B cell (primary cell): ENCODE measurements around the gene ZNF808. TPM values are rescaled to one million over a fixed set of nuclear protein-coding genes. Genes with fewer than 3 reads are reported as not detected.
"Not testable (repeated sequence)": the region's sequence is repeated elsewhere in the genome, so short reads cannot be mapped to it uniquely, and the experiment has no call there.

ENCODE experiments used
- ATAC-seq: fragments of 200-7000 bp; cut with Tn5 transposase; one replicate; pipeline ENCODE4 v1.10.0; 2021; ENCODE audit warnings: low read depth, mild to moderate bottlenecking, moderate number of reproducible peaks, moderate library complexity
- CTCF ChIA-PET: fragments of 350-600 bp; sonication (Branson Sonifier 250); formaldehyde crosslinking; loops from one replicate; lab custom pipeline; 2021; ENCODE audit warnings: antibody characterized with exemption, inconsistent platforms; lab: Charles Lee
- POLR2A ChIA-PET: fragments of 350-600 bp; sonication (Branson Sonifier 250); formaldehyde crosslinking; loops from one replicate; lab custom pipeline; 2021; ENCODE audit warnings: antibody characterized with exemption; lab: Charles Lee
- DNase-seq: peaks from one replicate; pipeline ENCODE4 v3.0.0; 2013
- H2AFZ ChIP-seq: 2 replicates; pipeline ENCODE4 v1.6.1; 2012; ENCODE audit warnings: mild to moderate bottlenecking, low read depth, low read length; ENCODE audit not compliant: insufficient read depth, poor library complexity, severe bottlenecking
- H3K27ac ChIP-seq, 2 donors: 1 replicate in 1 of 2; 2 replicates in 1 of 2; pipeline ENCODE4 v1.5.1; 2012 to 2013; ENCODE audit warnings: low read length in 2 of 2, mild to moderate bottlenecking in 2 of 2, moderate library complexity in 1 of 2
- H3K27me3 ChIP-seq, 4 experiments: fragments of 200-600 bp in 1 of 4; sonication (generic) in 1 of 4; replicated peaks in 1 of 4; 1 replicate in 2 of 4; 2 replicates in 2 of 4; pipeline versions ENCODE4 v1.6.1 to v1.7.0; 2013 to 2016; ENCODE audit warnings: low read length in 3 of 4, mild to moderate bottlenecking in 2 of 4, mixed read lengths in 1 of 4, moderate library complexity in 1 of 4; ENCODE audit not compliant: insufficient read depth in 4 of 4, control insufficient read depth in 3 of 4; ENCODE audit errors: control extremely low read depth in 1 of 4
- H3K36me3 ChIP-seq, 2 experiments: replicated peaks in 1 of 2; 1 replicate in 1 of 2; 2 replicates in 1 of 2; pipeline versions ENCODE4 v1.6.1 to v1.7.1; 2013; ENCODE audit warnings: low read length in 1 of 2; ENCODE audit not compliant: insufficient read depth in 2 of 2, control insufficient read depth in 1 of 2; ENCODE audit errors: control extremely low read depth in 1 of 2, extremely low read depth in 1 of 2
- H3K4me1 ChIP-seq, 2 donors: fragments of 200-600 bp in 1 of 2; sonication (generic) in 1 of 2; 1 replicate in 1 of 2; 2 replicates in 1 of 2; pipeline versions ENCODE4 v1.5.1 to v1.6.1; 2013 to 2017; ENCODE audit warnings: low read length in 2 of 2; ENCODE audit not compliant: control insufficient read depth in 2 of 2, insufficient read depth in 2 of 2
- H3K4me2 ChIP-seq: replicated peaks from 2 replicates; pipeline ENCODE3; 2012; ENCODE audit warnings: mild to moderate bottlenecking, low read depth, low read length; ENCODE audit not compliant: poor library complexity, severe bottlenecking
- H3K4me3 ChIP-seq, 5 experiments: fragments of 200-600 bp in 1 of 5; sonication (generic) in 1 of 5; 1 replicate in 3 of 5; 2 replicates in 2 of 5; pipeline versions ENCODE4 v1.5.1 to v1.7.0; 2011 to 2016; ENCODE audit warnings: low read length in 4 of 5, mild to moderate bottlenecking in 4 of 5, low read depth in 2 of 5, control low read depth in 1 of 5, moderate library complexity in 1 of 5; ENCODE audit not compliant: insufficient read depth in 1 of 5; ENCODE audit errors: control extremely low read depth in 1 of 5, extremely low read depth in 1 of 5
- H3K79me2 ChIP-seq: fragments of 200-600 bp; sonication (generic); one replicate; pipeline ENCODE4 v1.6.0; 2016; ENCODE audit warnings: low read length; ENCODE audit not compliant: control insufficient read depth, insufficient read depth
- H3K9ac ChIP-seq: fragments of 200-600 bp; sonication (generic); 2 replicates; pipeline ENCODE4 v1.6.1; 2017; ENCODE audit warnings: mild to moderate bottlenecking, low read length, moderate library complexity
- H3K9me3 ChIP-seq, 3 donors: one replicate each; pipeline versions ENCODE4 v1.6.1 to v1.7.1; 2013; ENCODE audit warnings: low read length in 2 of 3; ENCODE audit not compliant: control insufficient read depth in 2 of 3, insufficient read depth in 1 of 3; ENCODE audit errors: control extremely low read depth in 1 of 3
- H4K20me1 ChIP-seq: 2 replicates; pipeline ENCODE4 v1.6.0; 2012; ENCODE audit warnings: mild to moderate bottlenecking, low read length; ENCODE audit not compliant: insufficient read depth, control insufficient read depth, poor library complexity, severe bottlenecking
- H3K27ac Mint-ChIP-seq: one replicate; pipeline ENCODE4 v1.8.0; 2021; ENCODE audit warnings: mixed read lengths
- H3K27me3 Mint-ChIP-seq: one replicate; pipeline ENCODE4 v1.8.0; 2021; ENCODE audit warnings: mixed read lengths
- H3K4me1 Mint-ChIP-seq: one replicate; pipeline ENCODE4 v1.8.0; 2021; ENCODE audit warnings: mixed read lengths
- H3K4me3 Mint-ChIP-seq: one replicate; pipeline ENCODE4 v1.8.0; 2021; ENCODE audit warnings: mixed read lengths
- H3K9me3 Mint-ChIP-seq: one replicate; pipeline ENCODE4 v1.8.0; 2022; ENCODE audit warnings: mixed read lengths; ENCODE audit not compliant: insufficient read depth
- EZH2 ChIP-seq: IDR thresholded peaks from 2 replicates; pipeline ENCODE4 v1.6.1; 2012; ENCODE audit warnings: borderline replicate concordance, low read depth, mild to moderate bottlenecking, moderate library complexity, low read length; ENCODE audit not compliant: insufficient read depth, poor library complexity, severe bottlenecking
- WGBS: methylation state at CpG from one replicate; pipeline ENCODE4 v1.1.5; 2013; ENCODE audit warnings: missing lambda C conversion rate; ENCODE audit not compliant: insufficient coverage; 5-methylcytosine and 5-hydroxymethylcytosine counted together
- intact Hi-C: fragments of 100-400 bp; cut with micrococcal nuclease; formaldehyde crosslinking; loops from one replicate; pipeline ENCODE4 v1.10.0; 2022
- polyA plus RNA-seq: library from polyadenylated mRNA; depleted of rRNA; stranded (reverse); fragments of >200 nt; gene quantifications from 2 replicates; pipeline ENCODE4 v1.2.3, GENCODE V29; 2012
- total RNA-seq, 2 donors: library from RNA; stranded (reverse); fragments of 120-200 nt in 1 of 2; gene quantifications; 1 replicate in 1 of 2; 2 replicates in 1 of 2; pipeline versions ENCODE4 v1.2.3 to v1.2.4, GENCODE V29; 2013 to 2022
- TF ChIP-seq, protein P1 (sequence below): fragments of 200-600 bp; IDR thresholded peaks from one replicate; pipeline ENCODE4 v1.8.0; 2022; ENCODE audit warnings: antibody characterized with exemption, mild to moderate bottlenecking

Gene ZNF808
- total and polyA plus RNA-seq, 2 donors (not counting 1 experiment from before 2014, with no cell fraction given) = 8.8 to 56.0 TPM

DNA sequence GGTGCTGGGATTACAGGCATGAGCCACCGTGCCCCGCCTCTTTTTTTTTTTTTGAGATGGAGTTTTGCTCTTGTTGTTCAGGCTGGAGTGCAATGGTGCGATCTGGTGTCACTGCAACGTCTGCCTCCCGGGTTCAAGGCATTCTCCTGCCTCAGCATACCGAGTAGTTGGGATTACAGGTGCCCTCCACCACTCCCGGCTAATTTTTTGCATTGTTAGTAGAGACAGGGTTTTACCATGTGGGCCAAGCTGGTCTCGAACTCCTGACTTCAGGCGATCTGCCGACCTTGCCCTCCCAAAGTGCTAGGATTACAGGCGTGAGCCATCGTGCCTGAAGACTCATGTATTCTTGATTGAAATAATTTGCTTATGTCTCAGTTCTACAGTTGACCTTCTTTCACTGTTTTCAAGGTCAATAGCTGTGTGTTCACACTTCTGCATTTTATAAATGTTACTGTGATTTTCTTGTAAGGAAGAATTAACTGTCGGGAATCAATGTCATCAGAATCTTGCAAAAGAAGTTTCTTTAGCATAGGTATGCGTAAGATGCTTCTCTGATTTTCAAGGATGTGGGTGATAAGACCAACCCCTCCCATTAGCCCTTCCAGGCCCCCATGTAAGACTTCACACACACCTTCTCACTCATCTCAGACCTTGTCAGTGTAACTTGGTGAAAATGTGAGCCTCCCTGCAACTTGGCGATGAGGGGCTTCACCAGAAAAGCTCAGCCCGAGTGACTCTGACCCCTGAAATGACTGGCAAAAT, 29.9 kb downstream of the ZNF808 start:
- TF ChIP-seq, protein P1, sequence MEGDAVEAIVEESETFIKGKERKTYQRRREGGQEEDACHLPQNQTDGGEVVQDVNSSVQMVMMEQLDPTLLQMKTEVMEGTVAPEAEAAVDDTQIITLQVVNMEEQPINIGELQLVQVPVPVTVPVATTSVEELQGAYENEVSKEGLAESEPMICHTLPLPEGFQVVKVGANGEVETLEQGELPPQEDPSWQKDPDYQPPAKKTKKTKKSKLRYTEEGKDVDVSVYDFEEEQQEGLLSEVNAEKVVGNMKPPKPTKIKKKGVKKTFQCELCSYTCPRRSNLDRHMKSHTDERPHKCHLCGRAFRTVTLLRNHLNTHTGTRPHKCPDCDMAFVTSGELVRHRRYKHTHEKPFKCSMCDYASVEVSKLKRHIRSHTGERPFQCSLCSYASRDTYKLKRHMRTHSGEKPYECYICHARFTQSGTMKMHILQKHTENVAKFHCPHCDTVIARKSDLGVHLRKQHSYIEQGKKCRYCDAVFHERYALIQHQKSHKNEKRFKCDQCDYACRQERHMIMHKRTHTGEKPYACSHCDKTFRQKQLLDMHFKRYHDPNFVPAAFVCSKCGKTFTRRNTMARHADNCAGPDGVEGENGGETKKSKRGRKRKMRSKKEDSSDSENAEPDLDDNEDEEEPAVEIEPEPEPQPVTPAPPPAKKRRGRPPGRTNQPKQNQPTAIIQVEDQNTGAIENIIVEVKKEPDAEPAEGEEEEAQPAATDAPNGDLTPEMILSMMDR = no peak
- TF ChIP-seq EZH2 = no peak
- DNase-seq (no peak), ATAC-seq (no peak)
- H3K4me1 Mint-ChIP-seq = no peaks in the 10 kb centered on the region
- Histone ChIP-seq H3K4me3 (peak overlapping the region in 1 of 5 experiments; percentile 3), H2AFZ (no peak overlapping the region), H3K27ac (no peak overlapping the region), H4K20me1 (no peaks in the 10 kb centered on the region), H3K4me2 (no peak overlapping the region), H3K36me3 (peaks cover 11 to 37% of the 10 kb centered on the region in 2 experiments), H3K9ac (no peak overlapping the region), H3K9me3 (peaks cover 31 to 76% (median 62%) of the 10 kb centered on the region in 3 donors), H3K27me3 (no peaks in the 10 kb centered on the region), H3K4me1 (no peaks in the 10 kb centered on the region), H3K79me2 (peaks cover 5% of the 10 kb centered on the region)
- H3K27me3 Mint-ChIP-seq = no peaks in the 10 kb centered on the region
- ChIA-PET CTCF (interaction anchor here (0.6 kb wide), 1 partner anchor 15 kb away, joined by 3 read pairs; no protein-coding TSS in a partner anchor), POLR2A (no interaction called here)
- no peak overlapping the region for H3K27ac Mint-ChIP-seq
- WGBS = 100% methylated on average over 8 of the region's 16 CpGs
- peaks cover 28% of the 10 kb centered on the region for H3K9me3 Mint-ChIP-seq
- intact Hi-C loops = no loop called here
- H3K4me3 Mint-ChIP-seq = no peak overlapping the region

DNA sequence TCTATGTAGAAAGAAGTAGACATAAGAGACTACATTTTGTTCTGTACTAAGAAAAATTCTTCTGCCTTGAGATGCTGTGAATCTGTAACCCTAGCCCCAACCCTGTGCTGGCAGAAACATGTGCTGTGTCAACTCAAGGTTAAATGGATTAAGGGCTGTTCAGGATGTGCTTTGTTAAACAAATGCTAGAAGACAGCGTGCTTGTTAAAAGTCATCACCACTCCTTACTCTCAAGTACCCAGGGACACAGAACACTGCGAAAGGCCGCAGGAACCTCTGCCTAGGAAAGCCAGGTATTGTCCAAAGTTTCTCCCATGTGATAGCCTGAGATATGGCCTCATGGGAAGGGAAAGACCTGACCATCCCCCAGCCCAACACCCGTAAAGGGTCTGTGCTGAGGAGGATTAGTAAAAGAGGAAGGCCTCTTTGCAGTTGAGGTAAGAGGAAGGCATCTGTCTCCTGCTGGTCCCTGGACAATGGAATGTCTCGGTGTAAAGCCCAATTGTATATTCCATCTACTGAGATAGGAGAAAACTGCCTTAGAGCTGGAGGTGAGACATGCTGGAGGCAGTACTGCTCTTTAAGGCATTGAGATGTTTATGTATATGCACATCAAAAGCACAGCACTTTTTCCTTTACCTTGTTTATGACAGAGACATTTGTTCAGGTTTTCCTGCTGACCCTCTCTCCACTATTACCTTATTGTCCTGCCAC, 31.4 kb downstream of the ZNF808 start:
- H3K27me3 Mint-ChIP-seq, H3K27ac ChIP-seq, H3K27ac Mint-ChIP-seq, DNase-seq, H3K4me1 Mint-ChIP-seq, H3K4me3 Mint-ChIP-seq, H3K9ac ChIP-seq, H3K4me2 ChIP-seq, H3K4me1 ChIP-seq, POLR2A ChIA-PET, H3K79me2 ChIP-seq, H3K27me3 ChIP-seq, ATAC-seq, H4K20me1 ChIP-seq, intact Hi-C loops, CTCF ChIA-PET, H3K4me3 ChIP-seq, H2AFZ ChIP-seq: not testable (repeated sequence)
- WGBS = 100% methylated on average over 1 of the region's 5 CpGs
- H3K9me3 Mint-ChIP-seq = peaks cover 24% of the 10 kb centered on the region
- Histone ChIP-seq H3K9me3 (peaks cover 22 to 79% (median 76%) of the 10 kb centered on the region in 3 donors), H3K36me3 (peaks cover 9 to 25% of the 10 kb centered on the region in 2 experiments)

DNA sequence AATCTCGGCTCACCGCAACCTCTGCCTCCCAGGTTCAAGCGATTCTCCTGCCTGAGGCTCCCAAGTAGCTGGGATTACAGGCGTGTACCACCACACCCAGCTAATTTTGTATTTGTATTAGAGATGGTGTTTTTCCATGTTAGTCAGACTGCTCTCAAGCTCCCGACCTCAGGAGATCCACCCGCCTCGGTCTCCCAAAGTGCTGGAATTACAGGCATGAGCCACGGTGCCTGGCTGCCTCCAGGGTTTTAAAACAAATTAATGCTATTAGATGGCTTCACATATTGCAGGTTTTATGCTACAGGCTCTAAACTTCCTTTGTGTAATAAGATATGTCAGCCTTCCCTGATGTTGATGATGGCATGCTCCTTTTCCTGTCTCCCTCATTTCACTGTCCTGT, 34.1 kb downstream of the ZNF808 start:
- H3K4me1 ChIP-seq, DNase-seq, H3K4me2 ChIP-seq, CTCF ChIA-PET, H3K4me3 ChIP-seq, H3K27me3 Mint-ChIP-seq, H2AFZ ChIP-seq, H3K79me2 ChIP-seq, H3K27ac Mint-ChIP-seq, H3K27ac ChIP-seq, ATAC-seq, H3K27me3 ChIP-seq, H4K20me1 ChIP-seq, POLR2A ChIA-PET, intact Hi-C loops, H3K9ac ChIP-seq, H3K4me3 Mint-ChIP-seq, H3K4me1 Mint-ChIP-seq: not testable (repeated sequence)
- peaks cover 13% of the 10 kb centered on the region for H3K9me3 Mint-ChIP-seq
- WGBS = 96% methylated on average over 4 of the region's 8 CpGs
- Histone ChIP-seq H3K9me3 (peaks cover 14 to 81% (median 61%) of the 10 kb centered on the region in 3 donors), H3K36me3 (peaks cover 3 to 17% of the 10 kb centered on the region in 2 experiments)
